Measurements from ENCODE around the gene DNAJC4.
"Not testable (repeated sequence)": the region's sequence is repeated elsewhere in the genome, so short reads cannot be mapped to it uniquely, and the experiment has no call there.

Gene DNAJC4

GRCh38 chr11:64245797-64246620 is 15.7 kb downstream of the DNAJC4 start:
- peak; percentile 47 for DNase-seq (ENCODE audit: low spot score)

- DNase-seq (ENCODE audit: low spot score), result not testable (repeated sequence)
Observed at GRCh38 chr11:64246621-64246870, 16.2 kb downstream of the DNAJC4 start.

GRCh38 chr11:64246871-64247728 is 16.8 kb downstream of the DNAJC4 start, which contains the start of gene PPP1R14B:
PPP1R14B (minus strand) TSS chr11:64246943; CDS start chr11:64246673, 270 bp downstream.
- peak; percentile 83 for DNase-seq (ENCODE audit: low spot score)

GRCh38 chr11:64247729-64248531 is 17.6 kb downstream of the DNAJC4 start:
- DNase-seq (ENCODE audit: low spot score), result no peak

- no peak for DNase-seq (ENCODE audit: low spot score)
Observed at GRCh38 chr11:64248578-64248977, 18.2 kb downstream of the DNAJC4 start.

GRCh38 chr11:64249038-64249437 is 18.7 kb downstream of the DNAJC4 start:
- DNase-seq (ENCODE audit: low spot score), result no peak

GRCh38 chr11:64249563-64250414 is 19.4 kb downstream of the DNAJC4 start:
- DNase-seq (ENCODE audit: low spot score), result no peak

GRCh38 chr11:64250415-64251015 is 20.2 kb downstream of the DNAJC4 start:
- no peak for DNase-seq (ENCODE audit: low spot score)

GRCh38 chr11:64251016-64251752 is 20.8 kb downstream of the DNAJC4 start, which contains the start of gene PLCB3:
PLCB3 (plus strand) TSS chr11:64251530; CDS start chr11:64251650, 120 bp downstream.
- peak; percentile 88 for DNase-seq (ENCODE audit: low spot score)

GRCh38 chr11:64251753-64252002 is 21.3 kb downstream of the DNAJC4 start:
- no peak for DNase-seq (ENCODE audit: low spot score)

- peak; percentile 44 for DNase-seq (ENCODE audit: low spot score)
Observed at GRCh38 chr11:64252003-64252872, 21.9 kb downstream of the DNAJC4 start.

- DNase-seq (ENCODE audit: low spot score), result no peak
Observed at GRCh38 chr11:64253043-64253442, 22.7 kb downstream of the DNAJC4 start.

- DNase-seq (ENCODE audit: low spot score), result no peak
Observed at GRCh38 chr11:64253481-64253880, 23.1 kb downstream of the DNAJC4 start.

GRCh38 chr11:64254326-64254725 is 24.0 kb downstream of the DNAJC4 start:
- DNase-seq (ENCODE audit: low spot score), result no peak

- no peak for DNase-seq (ENCODE audit: low spot score)
Observed at GRCh38 chr11:64255135-64256128, 25.1 kb downstream of the DNAJC4 start.

- DNase-seq (ENCODE audit: low spot score), result no peak
Observed at GRCh38 chr11:64256300-64256699, 26.0 kb downstream of the DNAJC4 start.

- DNase-seq (ENCODE audit: low spot score), result no peak
Observed at GRCh38 chr11:64258356-64258755, 28.0 kb downstream of the DNAJC4 start.

GRCh38 chr11:64258946-64259532 is 28.7 kb downstream of the DNAJC4 start:
- DNase-seq (ENCODE audit: low spot score), result no peak

All from germinal center (tissue), 1 donor.